Measurements from ENCODE around the gene ENDOU. TPM values are rescaled to one million over a fixed set of nuclear protein-coding genes. Genes with fewer than 3 reads are reported as not detected.

ENDOU gene, protein sequence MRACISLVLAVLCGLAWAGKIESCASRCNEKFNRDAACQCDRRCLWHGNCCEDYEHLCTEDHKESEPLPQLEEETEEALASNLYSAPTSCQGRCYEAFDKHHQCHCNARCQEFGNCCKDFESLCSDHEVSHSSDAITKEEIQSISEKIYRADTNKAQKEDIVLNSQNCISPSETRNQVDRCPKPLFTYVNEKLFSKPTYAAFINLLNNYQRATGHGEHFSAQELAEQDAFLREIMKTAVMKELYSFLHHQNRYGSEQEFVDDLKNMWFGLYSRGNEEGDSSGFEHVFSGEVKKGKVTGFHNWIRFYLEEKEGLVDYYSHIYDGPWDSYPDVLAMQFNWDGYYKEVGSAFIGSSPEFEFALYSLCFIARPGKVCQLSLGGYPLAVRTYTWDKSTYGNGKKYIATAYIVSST
- total RNA-seq: not detected

DNA sequence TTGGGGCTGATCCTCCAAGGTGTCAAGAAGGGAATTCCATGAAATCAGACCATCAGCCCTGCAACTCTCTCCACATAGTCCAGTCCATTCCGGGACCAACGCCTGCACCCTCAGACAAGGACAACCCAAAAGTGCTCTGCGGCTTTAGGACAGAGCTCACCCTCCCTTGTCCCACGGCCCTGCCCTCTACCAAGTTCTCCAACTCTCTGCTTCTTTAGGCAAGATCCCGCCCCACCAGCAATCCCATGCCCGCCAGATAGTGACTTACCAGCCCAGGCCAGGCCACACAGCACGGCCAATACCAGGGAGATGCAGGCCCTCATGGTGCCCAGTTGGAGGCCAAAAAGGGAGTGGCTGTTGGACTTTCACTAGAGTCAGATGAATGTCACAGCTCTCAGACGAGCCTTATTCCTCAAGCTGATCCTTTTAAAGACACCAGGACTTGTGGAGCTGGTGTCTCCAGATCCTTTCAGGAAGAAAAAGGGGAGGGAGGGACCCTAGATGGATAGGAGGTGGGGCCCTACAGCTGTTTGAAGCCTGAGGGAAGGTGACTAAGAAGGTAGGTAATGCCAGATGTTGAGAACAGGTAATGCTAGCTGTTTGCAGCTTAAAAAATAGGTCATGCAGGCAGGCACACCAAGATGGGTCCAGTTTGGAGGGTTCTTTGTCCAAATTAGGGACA, at the start of gene ENDOU:
Gene ENDOU, minus strand, starts transcription at position 400 of the 682 bp plus-strand sequence. Its CDS starts 77 bp downstream, at position 323.
- Histone ChIP-seq H3K27me3 (no peaks in the 10 kb centered on the region), H3K4me3 (no peak within 1 kb of the TSS), H3K9me3 (no peaks in the 10 kb centered on the region), H3K4me1 (peaks cover 0 to 9% of the 10 kb centered on the region in 2 donors), H3K36me3 (no peaks in the 10 kb centered on the region), H3K27ac (no peak within 1 kb of the TSS)
- TF ChIP-seq, protein P1, sequence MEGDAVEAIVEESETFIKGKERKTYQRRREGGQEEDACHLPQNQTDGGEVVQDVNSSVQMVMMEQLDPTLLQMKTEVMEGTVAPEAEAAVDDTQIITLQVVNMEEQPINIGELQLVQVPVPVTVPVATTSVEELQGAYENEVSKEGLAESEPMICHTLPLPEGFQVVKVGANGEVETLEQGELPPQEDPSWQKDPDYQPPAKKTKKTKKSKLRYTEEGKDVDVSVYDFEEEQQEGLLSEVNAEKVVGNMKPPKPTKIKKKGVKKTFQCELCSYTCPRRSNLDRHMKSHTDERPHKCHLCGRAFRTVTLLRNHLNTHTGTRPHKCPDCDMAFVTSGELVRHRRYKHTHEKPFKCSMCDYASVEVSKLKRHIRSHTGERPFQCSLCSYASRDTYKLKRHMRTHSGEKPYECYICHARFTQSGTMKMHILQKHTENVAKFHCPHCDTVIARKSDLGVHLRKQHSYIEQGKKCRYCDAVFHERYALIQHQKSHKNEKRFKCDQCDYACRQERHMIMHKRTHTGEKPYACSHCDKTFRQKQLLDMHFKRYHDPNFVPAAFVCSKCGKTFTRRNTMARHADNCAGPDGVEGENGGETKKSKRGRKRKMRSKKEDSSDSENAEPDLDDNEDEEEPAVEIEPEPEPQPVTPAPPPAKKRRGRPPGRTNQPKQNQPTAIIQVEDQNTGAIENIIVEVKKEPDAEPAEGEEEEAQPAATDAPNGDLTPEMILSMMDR (IDR thresholded peaks at IDR 0.05): no peak
- no peak for DNase-seq (ENCODE audit: low spot score in 2 of 2)
- intact Hi-C loops (cut with DNase I): no loop called here

DNA sequence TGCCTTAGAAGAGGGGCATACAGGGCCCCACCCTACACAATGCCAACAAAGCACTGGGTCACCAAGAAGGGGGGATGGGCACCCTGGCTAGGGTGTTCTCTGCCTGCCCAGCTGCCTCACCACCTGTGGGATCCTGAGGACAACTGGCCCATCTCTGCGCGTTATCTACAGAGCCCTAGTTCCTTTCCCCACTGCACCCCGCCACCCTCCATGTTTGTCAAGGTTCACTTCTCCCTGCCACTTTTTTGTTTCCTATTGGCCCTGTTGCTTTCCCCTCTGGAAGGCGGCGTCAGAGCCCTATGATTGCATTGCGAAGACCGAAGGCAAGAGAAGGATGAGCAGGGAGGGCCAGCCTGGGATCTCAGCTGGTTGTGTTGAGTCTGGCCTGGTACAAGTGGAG, 49.4 kb upstream of the ENDOU start:
- Histone ChIP-seq H3K36me3 (no peaks in the 10 kb centered on the region), H3K27me3 (no peaks in the 10 kb centered on the region), H3K4me3 (peak overlapping the region in 1 of 2 donors; percentile 23), H3K9me3 (no peaks in the 10 kb centered on the region), H3K27ac (peak overlapping the region; percentile 80 to 88), H3K4me1 (peaks cover 37 to 59% of the 10 kb centered on the region in 2 donors)
- TF ChIP-seq, protein P1 (IDR thresholded peaks at IDR 0.05): no peak
- DNase-seq (ENCODE audit: low spot score in 2 of 2): no peak
- intact Hi-C loops (cut with DNase I): no loop called here

DNA sequence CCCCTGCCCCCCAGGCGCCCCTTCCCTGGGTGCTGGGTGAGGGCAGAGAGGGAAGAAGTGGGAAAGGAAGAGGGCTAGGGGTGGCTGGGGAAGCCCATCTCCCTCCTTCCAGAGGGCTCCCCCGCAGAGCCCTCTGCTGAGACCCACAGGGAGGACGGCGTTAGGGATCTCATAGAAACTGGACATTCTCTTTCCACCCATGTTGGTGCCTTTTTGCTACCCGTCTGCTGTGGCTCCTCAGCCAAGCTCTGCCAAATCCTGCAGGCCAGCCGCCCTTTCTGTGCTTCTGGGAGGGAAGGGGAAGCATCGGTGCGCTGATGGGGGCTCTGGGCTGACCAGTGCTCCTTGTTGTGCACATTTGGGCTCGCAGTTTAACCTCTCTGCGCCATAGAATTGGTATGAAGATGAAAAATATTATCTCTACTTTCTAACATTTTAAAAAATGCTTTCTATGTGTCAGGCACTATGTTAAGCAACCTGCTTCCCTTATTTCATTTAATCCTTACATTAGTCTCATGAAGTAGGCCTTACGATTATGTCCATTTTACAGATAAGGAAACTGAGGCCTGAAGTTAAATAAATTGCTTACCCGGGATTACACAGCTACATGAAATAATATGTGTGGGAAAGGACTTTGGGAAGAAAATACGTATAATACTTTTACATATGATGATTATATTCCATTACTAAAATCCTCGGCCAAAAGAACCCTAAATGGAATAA, 48.7 kb upstream of the ENDOU start:
- Histone ChIP-seq H3K9me3 (no peaks in the 10 kb centered on the region), H3K36me3 (no peaks in the 10 kb centered on the region), H3K27ac (peak overlapping the region; percentile 88 to 89), H3K4me3 (peak overlapping the region; percentile 93 to 98), H3K4me1 (peaks cover 36 to 54% of the 10 kb centered on the region in 2 donors), H3K27me3 (no peaks in the 10 kb centered on the region)
- TF ChIP-seq, protein P1 (IDR thresholded peaks at IDR 0.05): no peak
- no peak for DNase-seq (ENCODE audit: low spot score in 2 of 2)
- intact Hi-C loops (cut with DNase I): loop anchor here (1.0 kb wide), 1 partner anchor 21 kb away; no protein-coding TSS in a partner anchor

DNA sequence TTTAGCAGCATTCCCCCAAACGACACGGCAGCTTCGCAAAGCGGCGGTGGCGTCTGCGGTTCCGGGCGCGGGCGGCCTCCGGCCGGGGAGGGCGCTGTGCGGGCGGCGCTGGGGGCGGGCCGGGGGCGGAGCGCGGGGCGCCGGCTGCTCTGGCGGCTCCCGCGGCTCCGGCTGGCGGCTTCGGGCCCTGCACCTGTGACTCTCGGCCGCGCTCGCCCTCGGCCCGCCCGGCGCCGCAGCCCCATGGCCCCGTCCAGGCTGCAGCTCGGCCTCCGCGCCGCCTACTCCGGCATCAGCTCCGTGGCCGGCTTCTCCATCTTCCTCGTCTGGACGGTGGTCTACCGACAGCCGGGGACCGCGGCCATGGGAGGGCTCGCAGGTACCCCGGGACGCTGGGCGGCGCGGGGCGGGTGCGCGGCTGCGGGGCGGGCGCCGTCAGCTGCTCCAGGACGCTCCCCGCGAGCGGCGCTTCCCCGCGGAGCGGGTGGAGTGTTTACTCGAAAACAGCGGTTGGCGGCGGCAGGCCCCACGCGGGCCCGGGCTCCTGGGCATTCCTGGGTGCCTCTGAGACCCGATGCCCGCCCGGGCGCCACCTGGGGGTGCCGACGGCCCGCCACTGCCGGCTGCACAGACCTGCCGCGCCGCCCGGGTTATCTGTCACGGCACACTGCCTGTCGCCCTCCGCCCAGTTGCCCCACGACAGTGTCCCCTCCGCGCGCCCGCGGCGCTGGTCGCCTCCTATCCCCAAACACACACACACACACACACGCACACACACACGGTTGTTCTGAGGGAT, 48.0 kb upstream of the ENDOU start, which contains the start of gene SLC48A1:
Gene SLC48A1, plus strand, starts transcription at position 177 of the 796 bp plus-strand sequence. Its CDS starts 67 bp downstream, at position 244.
- Histone ChIP-seq H3K27ac (peak within 1 kb of the TSS; percentile 76 to 89), H3K36me3 (no peaks in the 10 kb centered on the region), H3K9me3 (no peaks in the 10 kb centered on the region), H3K4me3 (peak within 1 kb of the TSS; percentile 93 to 98), H3K4me1 (peaks cover 34 to 47% of the 10 kb centered on the region in 2 donors), H3K27me3 (no peaks in the 10 kb centered on the region)
- TF ChIP-seq, protein P1 (IDR thresholded peaks at IDR 0.05): peak in 2 of 3 experiments; percentile 32 to 42
- peak in 1 of 2 donors; percentile 81 for DNase-seq (ENCODE audit: low spot score in 2 of 2)
- intact Hi-C loops (cut with DNase I): loop anchor here (1.0 kb wide), 1 partner anchor 20 kb away; no protein-coding TSS in a partner anchor

DNA sequence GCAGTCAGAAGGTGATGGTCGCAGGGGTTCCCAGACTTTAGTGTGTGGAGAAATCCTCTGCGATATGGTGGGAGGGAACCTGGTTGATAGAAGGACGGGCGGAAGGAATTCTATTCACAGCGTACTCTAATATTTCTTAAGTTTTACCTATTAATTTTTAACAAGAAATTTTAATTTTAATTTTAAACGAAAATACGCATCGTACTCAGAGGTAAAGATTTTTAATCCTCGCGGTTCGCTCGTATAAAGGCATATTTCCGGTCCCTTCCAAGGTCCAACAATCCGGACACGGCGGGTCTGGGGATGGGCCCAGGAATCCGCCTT, 47.4 kb upstream of the ENDOU start:
- no peak for DNase-seq (ENCODE audit: low spot score in 2 of 2)
- Histone ChIP-seq H3K27me3 (no peaks in the 10 kb centered on the region), H3K36me3 (no peaks in the 10 kb centered on the region), H3K4me3 (peak overlapping the region; percentile 93 to 98), H3K4me1 (peaks cover 28 to 41% of the 10 kb centered on the region in 2 donors), H3K9me3 (no peaks in the 10 kb centered on the region), H3K27ac (peak overlapping the region; percentile 76 to 89)
- intact Hi-C loops (cut with DNase I): loop anchor here (1.0 kb wide), 1 partner anchor 19 kb away; no protein-coding TSS in a partner anchor
- TF ChIP-seq, protein P1 (IDR thresholded peaks at IDR 0.05): no peak
